Effector CD8-positive, alpha-beta T cell (primary cell): ENCODE results near the gene PARD3B.

Experiments
- DNase-seq: peaks from one replicate; lab custom pipeline; 2025; lab: John Stamatoyannopoulos, UW

Gene PARD3B

DNA sequence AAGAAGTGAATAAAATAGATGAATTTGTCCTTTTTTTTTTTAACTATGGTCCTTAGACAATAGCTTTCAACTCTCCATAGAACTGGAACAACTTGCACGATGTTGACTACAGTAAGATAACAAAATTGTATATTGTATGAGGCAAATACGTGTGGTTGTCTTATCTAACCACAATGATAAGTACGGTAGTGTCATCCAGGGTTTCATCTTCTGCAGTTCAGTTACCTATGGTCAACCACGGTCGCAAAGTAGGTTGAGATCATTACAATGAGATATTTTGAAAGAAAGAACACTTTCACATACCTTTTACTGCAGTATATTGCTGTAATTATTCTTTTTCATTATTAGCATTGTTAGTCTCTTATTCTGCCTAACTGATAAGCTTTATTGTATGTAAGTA is 295.2 kb downstream of the PARD3B start:
- DNase-seq: no peak

DNA sequence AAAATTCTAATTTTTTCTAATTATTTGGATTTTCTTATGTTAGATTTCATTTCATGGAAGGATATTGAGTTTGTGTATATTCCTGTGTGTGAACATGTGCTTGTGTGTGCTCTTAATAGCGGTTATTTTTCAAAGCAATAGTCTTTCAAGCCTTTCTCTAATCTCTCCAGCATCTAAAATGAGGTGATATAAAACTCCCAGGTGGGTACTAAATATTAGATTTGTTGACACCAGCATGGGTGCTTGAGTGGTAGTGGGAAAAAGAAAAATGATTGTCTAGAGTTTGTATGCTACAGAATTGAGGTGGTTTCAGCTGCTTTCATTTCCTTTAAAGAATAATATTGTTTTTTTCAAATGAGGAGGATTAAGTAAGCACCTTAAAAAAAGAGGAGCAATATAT is 296.8 kb downstream of the PARD3B start:
- no peak for DNase-seq

DNA sequence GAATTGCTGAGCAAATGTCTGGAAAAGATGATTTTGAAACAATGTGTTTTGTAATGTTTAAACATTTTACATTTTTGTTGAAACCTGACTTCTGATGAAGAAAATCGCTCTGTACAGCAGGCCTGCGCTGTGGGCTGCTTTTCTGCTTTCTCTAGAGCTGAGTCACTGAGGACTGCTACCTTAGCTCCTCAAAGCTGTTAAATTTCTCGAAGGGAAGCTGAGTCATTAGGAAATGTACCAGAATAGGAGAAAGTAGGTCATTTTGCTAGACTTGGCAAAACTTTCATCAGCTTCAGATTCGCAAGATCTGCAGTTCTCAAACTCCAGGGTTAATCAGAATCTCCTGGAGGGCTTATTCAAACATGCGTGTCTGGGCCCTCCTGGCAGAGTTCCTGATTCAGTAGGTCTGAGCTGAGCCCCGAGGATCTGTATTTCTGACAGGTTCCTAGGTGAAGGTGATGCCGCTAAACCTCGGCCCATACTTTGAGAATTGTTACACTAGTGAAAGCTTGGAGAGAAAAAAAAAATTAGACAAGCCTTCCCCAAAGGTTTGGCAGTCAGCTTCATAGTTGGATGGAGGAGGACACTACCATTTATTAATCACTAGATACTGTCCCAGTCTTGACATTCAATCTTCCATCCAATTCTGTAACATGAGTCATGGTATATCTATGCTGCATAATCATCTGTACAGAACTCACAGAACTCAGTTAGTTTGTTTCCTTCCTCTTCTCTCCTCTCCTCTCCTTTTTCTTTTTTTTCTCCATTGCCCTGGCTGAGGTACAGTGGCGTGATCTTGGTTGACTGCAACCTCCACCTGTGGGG is 297.6 kb downstream of the PARD3B start:
- DNase-seq: no peak

DNA sequence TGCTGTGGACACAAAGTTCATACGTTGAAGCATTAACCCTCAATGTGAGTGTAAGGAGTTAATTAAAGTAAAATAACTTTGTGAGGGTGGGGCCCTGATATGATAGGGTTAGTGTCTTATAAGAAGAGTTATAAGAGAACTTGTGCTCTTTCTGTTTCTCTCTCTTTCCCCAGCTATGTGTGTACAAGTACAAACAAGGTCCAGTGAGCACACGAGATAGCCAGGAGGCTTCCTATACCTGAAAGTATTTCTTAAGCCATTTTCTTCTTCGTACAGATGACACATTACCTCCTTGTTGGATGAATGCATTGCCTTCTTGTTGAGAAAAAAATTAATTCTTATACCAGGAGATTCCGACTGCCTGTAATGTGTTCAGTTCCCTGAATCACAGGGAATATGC is 301.2 kb downstream of the PARD3B start:
- DNase-seq: no peak

DNA sequence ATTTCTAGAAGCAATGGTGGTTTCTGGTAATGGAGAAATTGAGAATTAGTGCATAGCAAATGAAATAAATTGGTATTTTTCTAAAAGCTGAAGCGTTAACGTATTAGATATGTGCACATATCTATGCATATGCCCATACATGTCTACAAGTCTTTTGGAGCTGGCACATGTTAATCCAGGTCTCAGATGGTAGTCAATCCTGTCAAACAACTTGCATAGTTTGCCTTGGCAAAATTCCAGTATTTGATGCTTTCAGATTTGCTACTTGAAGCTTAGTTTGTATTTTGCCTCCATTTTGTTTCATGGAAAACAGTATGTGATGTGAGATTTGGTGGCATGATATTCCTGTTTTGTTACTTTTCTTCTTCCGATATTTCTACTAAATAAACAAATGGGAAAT is 304.6 kb downstream of the PARD3B start:
- DNase-seq: no peak

DNA sequence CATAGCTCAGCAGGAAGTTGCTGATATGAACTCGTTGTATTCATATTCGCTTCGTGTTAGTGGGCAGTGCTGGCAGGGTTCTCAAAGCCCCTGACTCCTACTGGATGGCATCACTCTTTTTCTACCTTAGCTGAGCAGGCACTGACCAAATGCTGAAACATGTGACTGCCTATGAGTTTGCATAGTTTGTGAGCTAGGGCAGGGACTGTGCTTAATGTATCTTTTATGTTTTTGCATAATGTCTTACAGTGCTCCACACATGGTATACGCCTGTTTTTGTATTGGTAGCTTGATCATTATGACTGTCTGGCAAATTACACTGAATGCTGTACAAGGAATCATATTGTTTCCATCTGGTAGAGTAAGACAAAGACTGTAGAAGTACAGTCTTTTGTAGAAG is 305.3 kb downstream of the PARD3B start:
- DNase-seq: no peak

DNA sequence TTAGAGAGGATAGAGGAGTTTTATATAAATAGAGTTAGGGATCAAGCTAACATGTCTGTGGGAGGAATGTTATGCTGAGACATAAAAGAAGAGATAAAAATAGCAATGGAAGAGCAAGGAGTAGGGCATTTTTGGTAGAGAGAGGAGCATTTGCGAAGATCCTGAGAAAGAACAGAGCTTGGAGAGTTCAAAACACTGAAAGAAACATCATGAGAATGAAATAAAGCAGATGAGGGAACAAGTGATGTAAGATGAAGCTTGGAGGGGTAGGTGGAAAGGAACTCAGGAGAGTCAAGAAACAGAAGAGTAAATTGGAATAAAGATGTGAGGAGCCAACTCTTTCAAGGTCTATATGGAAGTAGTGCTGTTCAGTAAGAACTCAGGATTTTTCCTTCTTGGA is 308.6 kb downstream of the PARD3B start:
- no peak for DNase-seq

DNA sequence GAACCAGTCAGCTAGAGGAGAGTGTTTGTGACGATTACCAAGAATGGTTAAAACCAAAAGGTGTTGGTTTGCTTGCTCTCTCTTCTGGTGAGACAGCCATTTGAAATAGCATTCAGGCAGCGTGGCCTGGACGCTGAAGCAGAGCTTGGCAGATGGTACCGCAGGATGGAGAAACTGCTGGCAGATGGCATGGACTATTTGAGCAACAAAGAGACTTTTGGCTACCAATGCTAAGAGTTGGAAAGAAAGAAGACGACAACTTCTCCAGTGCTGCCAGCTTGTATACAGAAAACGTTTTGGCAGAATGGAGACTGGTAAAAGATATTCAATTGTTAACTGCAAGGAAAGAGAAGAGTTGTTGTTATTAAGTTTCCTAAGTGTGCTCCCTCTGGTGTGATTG is 315.0 kb downstream of the PARD3B start:
- no peak for DNase-seq

DNA sequence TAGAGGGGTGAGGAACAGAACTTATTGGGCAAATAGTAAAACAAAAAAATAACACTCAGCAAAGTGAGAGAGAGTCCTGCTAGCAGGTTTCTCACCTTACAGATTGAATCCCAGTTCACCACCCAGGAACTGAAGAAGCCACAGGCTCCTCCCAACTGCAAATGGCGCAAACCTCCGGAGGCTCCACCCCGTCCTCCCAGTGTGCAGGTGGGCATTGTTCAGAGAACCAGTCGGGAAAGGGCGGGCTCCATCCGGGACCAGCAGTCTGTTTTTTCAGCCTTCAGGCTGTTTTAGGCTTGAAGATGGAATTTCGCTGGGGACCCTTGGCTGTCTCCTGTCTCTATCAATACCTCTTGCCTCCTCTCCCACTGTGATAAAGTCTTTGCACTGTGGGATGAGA is 317.5 kb downstream of the PARD3B start:
- no peak for DNase-seq

DNA sequence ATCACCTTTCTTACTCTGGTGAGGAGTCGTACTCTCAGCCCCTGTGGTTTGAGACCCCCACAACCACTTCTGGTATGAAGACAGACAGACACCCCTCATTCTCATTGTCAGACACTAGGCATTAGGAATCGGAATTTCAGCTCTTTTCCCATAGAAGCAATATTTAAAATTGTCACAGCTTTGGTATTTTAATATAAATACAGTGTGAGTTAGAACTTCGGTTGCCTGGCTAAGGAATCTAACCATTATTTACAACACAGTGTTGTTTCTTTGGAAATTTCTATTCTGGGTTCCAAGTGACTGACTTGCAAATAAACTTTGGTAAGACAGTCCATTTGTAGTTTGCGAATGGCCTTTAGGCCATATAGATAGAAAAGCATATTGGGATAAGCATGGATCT is 318.1 kb downstream of the PARD3B start:
- DNase-seq: no peak

DNA sequence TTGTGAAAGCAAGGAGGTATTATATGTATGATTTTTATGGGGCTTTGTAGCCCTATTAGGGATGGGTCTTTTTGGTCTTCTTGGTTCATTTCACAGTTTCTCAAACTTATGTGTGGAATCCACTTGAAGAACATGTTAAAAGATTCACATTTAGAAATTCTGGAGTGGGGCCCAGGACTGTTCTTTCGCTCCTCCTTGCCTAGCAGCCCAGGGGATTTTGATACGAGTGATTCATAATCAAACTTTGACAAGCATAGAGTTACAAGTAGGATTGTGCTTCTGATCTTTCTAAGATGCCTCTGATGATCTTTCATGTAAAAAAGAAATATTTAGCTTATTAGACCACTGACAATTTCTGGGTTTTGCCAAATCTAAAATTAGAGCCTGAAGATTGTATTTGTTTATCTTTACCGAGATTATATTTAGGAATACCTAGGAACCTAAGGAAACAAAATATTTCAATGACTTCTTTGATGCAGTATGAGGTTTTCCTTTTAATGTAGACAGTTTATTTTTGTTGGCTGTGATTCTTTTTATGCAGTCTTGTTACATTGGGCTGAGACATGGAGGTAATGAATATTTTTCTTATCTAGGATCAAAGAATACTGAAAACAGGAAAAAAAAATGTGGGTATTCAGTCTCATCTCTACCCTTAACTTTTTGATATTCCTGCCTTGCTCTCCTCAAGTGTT is 324.0 kb downstream of the PARD3B start:
- no peak for DNase-seq

DNA sequence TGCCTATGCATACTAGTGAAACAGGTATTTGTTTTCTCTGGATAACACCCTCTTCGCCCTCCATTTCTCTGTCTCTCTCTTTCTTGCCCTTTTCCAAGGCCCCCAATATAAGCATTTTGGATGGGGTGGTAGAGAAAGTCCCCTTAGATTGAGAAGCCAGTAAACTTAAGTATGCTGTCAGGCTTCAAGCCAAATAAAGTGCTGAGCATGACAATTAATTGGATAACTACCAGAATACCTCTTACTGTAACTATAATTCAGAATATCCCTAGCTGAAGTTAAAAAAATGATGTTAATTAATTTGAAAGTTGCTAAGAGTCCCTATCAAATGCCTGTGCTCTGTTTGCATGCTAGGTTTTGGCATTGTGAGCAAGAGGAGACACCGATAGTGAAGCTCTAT is 324.8 kb downstream of the PARD3B start:
- DNase-seq: no peak

DNA sequence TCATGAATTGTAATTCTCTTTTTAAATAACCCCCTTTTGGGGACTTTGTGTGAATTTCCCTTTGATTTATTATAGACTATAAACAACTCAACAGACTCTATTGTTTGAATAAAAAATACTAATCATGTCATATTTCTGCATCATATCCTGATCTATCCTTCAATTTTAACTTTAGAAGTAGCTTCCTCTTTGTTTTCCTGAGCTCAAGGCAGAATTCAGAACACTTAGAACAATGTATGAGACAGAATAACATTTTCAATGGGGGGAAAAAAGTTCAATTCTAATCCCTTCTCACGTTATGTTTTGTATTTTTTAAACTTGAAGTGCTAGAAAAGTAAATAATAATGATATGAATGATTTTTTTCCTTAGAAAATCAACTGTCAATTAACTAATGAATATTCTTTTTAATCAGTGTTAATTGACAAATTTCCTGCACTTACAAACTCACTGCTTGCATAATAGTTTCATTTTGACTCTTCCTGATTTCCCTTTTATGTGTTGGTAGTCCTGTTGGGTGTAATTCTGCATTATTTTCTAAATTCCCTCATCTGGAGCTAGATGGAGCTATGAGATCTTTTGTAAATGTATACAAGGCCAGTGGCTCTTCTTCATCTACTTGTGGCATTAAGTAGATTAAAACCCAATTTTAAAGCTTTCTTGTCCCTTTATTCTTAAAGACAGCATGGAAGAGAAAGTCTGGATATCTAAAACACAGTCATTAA is 326.1 kb downstream of the PARD3B start:
- DNase-seq: no peak

DNA sequence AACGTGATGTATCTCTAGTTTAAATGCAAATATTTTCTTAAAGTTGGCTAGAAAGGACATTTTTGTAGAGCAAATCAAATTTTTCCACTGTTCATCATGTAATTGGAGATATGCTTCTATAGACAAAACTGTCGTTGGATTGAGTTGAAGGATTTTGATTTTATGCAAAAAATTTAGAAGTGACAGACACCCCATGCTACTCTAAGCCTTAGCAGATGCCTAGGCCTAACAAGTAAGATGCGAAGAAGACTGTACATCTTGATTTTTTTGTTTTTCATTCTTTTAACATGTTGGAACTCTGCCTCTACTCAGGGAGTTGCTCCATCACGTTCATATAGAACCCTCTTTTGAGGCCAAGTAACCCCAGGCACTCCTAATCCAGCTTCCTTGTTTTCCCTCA is 331.0 kb downstream of the PARD3B start:
- no peak for DNase-seq

DNA sequence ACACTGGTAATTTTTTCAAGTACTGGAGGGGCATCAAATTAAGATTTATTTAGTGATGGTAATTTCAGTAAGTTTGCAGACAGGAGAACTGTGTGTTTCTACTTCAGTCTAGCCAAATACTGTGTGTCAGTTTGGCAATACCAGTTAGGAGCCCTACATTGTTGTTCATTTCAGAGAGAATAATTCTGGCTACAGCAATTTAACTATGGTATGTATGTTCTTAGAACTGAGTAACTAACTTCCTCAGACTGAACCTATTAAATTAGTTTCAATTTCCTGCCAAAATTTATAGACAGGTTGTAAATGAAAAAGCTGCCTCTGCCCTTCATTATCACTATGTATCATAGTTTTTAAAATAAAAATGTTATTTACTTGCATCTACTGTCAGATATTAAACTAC is 332.4 kb downstream of the PARD3B start:
- no peak for DNase-seq

DNA sequence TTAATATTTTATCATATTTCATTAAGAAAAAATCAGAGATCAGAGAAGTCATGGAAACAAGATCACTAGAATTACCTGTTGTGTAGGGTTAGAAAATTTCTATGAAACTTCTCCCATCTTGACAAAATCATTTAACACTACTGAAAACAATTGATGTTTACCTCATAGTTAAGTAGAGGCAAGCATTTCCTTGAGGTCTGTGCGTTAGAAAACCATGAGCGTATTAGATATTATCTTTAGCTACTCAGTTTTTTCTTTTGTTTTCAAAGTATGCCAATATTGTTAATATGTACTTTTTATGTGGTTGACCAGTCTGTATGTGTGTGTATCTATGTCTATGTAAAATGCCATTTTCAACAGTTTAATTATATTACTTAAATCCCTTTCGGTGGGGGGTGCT is 335.7 kb downstream of the PARD3B start:
- DNase-seq: no peak

DNA sequence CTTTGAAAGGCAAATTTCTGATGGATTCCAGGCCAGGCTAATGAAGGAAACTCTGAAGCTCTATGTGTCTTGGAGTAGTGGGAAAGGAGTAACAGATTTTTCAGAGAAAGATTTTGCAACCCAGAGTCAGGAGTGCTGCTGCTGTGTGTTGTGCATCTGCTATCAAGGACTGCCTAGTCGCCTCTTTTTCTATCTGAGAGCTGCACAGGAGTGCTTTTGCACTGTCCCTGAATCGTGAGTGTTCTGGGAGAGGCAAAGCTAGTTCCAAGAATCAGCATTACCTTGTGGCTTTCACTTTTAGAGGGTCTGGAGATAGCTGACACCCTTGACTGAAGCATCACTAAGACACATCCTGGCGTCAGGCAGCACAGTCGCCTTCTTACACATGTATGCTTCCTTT is 336.4 kb downstream of the PARD3B start:
- no peak for DNase-seq

DNA sequence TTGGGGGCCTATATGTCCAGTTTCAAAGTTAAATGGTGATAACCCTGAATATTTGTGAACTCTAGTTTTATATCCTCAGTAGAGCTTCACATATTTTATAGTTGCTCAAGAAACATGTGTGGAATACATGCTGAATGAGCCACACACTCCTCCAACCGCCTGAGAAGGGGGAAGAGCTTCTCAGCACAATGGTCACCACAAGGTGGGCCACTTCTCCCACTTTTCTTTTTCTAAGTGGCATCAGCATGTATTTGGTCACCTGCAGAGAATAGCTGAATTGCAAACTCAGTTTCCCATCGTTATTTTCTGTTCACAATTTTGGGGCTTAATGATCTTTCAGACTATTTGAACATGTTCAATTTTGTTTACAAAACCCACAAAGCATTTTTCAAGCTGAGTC is 340.5 kb downstream of the PARD3B start:
- DNase-seq: no peak

DNA sequence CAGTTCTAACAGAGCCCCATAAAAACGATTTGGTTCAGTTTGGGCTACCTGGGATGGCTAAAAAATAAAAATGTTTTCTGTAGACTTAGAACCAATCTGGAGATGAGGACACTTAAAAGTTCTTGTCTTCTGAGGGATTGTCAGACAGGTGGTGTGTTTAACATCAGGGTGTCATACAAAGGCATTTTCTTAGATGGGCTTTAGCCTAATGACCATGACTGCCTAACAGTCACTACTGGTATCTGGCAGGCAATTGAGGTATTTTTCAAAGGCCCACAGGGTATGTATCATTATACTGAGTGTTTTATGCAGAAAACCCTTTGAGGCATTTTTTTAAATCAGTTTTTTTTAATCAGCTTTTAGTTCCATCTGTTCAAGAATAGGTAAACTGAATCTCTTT is 341.4 kb downstream of the PARD3B start:
- no peak for DNase-seq

DNA sequence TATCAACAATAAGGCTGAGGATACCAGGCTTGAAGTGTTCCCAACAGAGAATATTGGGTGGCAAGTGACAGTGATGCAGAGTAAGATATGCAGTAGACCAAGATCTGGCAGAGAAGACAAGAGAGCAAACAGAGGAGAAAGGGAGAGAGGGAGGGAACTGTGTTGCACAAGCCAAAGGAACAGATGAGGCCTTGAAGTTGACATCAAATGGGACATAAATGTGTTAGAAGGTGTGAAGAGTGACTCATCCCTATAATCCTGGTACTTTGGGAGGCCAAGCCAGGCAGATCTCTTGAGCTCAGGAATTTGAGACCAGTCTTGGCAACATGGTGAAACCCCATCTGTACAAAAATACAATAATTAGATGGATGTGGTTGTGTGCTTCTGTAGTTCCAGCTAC is 342.9 kb downstream of the PARD3B start:
- DNase-seq: no peak

DNA sequence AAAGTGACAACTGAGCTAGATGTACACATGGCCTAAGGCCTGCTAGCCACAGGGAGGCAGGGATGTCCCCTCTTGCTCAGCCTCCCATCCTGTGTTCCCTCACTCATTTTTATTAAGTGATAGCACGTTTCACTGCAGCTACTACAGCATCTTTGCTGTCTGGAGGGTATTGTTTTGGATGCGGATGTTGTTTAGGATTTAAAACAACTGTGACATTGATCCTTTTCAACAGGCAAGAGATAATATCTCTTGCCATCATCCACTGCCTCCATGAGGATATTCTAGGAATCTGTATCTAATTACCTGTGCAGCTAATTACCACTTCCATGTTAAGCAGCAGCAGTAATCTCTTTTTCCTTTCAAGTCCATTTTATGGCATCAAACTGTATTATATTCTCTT is 345.4 kb downstream of the PARD3B start:
- DNase-seq: no peak

DNA sequence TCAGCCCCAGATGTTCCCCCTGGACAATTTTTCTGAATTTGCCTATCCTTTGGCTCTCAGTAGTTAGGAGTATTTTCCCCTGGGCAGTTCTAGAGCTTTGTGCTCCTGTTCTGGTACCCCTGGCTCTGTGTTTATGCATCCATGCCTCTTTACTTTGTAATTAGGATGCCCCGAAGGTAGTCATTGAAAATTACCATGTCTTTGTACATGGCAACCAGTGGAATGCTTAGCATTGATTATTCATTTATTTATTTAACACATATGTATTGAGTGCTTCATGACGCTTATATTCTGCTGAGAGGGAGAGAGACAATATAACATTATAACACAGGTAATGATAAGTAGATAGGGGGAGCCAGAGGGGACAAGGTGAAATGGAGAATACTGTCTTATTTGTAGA is 346.5 kb downstream of the PARD3B start:
- DNase-seq: no peak
